H9 (cell line): ENCODE data around the gene LIN28B. TPM values are rescaled to one million over a fixed set of nuclear protein-coding genes. Genes with fewer than 3 reads are reported as not detected.

ENCODE experiments used
- DNase-seq: peaks from one replicate; pipeline ENCODE4 v3.0.0-alpha.2; 2017
- H2AFZ ChIP-seq: one replicate; pipeline ENCODE4 v1.6.1; 2013; ENCODE audit warnings: mild to moderate bottlenecking, low read length, control low read depth, moderate library complexity
- H2AK5ac ChIP-seq: 2 replicates; pipeline ENCODE4 v1.6.1; 2013; ENCODE audit warnings: low read length, control low read depth, mixed read lengths; ENCODE audit not compliant: insufficient read length
- H2BK120ac ChIP-seq: one replicate; pipeline ENCODE4 v1.6.1; 2013; ENCODE audit warnings: low read depth, mild to moderate bottlenecking, low read length, control low read depth, inconsistent platforms; ENCODE audit not compliant: poor library complexity, severe bottlenecking
- H2BK12ac ChIP-seq: 2 replicates; pipeline ENCODE4 v1.6.1; 2013; ENCODE audit warnings: low read length, control low read depth, mixed read lengths, low read depth; ENCODE audit not compliant: insufficient read length
- H2BK15ac ChIP-seq: 2 replicates; pipeline ENCODE4 v1.6.1; 2013; ENCODE audit warnings: low read depth, low read length, control low read depth
- H2BK20ac ChIP-seq: one replicate; pipeline ENCODE4 v1.6.1; 2013; ENCODE audit warnings: low read depth, mild to moderate bottlenecking, low read length, control low read depth, inconsistent platforms; ENCODE audit not compliant: poor library complexity, severe bottlenecking
- H2BK5ac ChIP-seq: 2 replicates; pipeline ENCODE4 v1.6.1; 2013; ENCODE audit warnings: low read length, control low read depth, mixed read lengths; ENCODE audit not compliant: insufficient read length
- H3K14ac ChIP-seq: 2 replicates; pipeline ENCODE4 v1.6.1; 2013; ENCODE audit warnings: low read length, control low read depth; ENCODE audit not compliant: insufficient read depth
- H3K18ac ChIP-seq: 2 replicates; pipeline ENCODE4 v1.6.1; 2013; ENCODE audit warnings: low read depth, mild to moderate bottlenecking, mixed read lengths, low read length, control low read depth; ENCODE audit not compliant: insufficient read length
- H3K23ac ChIP-seq: 2 replicates; pipeline ENCODE4 v1.6.1; 2013; ENCODE audit warnings: low read length, control low read depth, mixed read lengths, low read depth; ENCODE audit not compliant: insufficient read length
- H3K23me2 ChIP-seq: 2 replicates; pipeline ENCODE4 v1.6.1; 2013; ENCODE audit warnings: low read depth, mild to moderate bottlenecking, mixed read lengths, low read length, control low read depth; ENCODE audit not compliant: insufficient read length, poor library complexity, severe bottlenecking
- H3K27ac ChIP-seq: 2 replicates; pipeline ENCODE4 v1.5.1; 2013; ENCODE audit warnings: low read length, control low read depth, mixed read lengths, low read depth; ENCODE audit not compliant: insufficient read length
- H3K27me3 ChIP-seq: 2 replicates; pipeline ENCODE4 v1.6.1; 2013; ENCODE audit warnings: low read length, control low read depth, inconsistent platforms; ENCODE audit not compliant: insufficient read depth
- H3K4ac ChIP-seq: 2 replicates; pipeline ENCODE4 v1.6.1; 2013; ENCODE audit warnings: low read depth, mild to moderate bottlenecking, control low read depth, inconsistent platforms, low read length, moderate library complexity
- H3K4me1 ChIP-seq: 2 replicates; pipeline ENCODE4 v1.6.1; 2013; ENCODE audit warnings: low read length, control low read depth, inconsistent platforms; ENCODE audit not compliant: insufficient read depth
- H3K4me2 ChIP-seq: 2 replicates; pipeline ENCODE4 v1.6.1; 2013; ENCODE audit warnings: low read length, control low read depth, mixed read lengths; ENCODE audit not compliant: insufficient read length, insufficient read depth
- H3K56ac ChIP-seq: 2 replicates; pipeline ENCODE4 v1.6.1; 2013; ENCODE audit warnings: low read depth, mild to moderate bottlenecking, mixed read lengths, low read length, control low read depth; ENCODE audit not compliant: insufficient read length
- H3K79me1 ChIP-seq: 2 replicates; pipeline ENCODE4 v1.6.1; 2013; ENCODE audit warnings: low read depth, mild to moderate bottlenecking, moderate library complexity, low read length, control low read depth, inconsistent platforms; ENCODE audit not compliant: insufficient read depth, poor library complexity, severe bottlenecking
- H3K79me2 ChIP-seq: 2 replicates; pipeline ENCODE4 v1.6.1; 2013; ENCODE audit warnings: low read length, control low read depth, inconsistent platforms; ENCODE audit not compliant: insufficient read depth
- H3K9ac ChIP-seq: 2 replicates; pipeline ENCODE4 v1.6.1; 2013; ENCODE audit warnings: low read length, control low read depth, mixed read lengths; ENCODE audit not compliant: insufficient read length; ENCODE audit errors: extremely low read depth
- H3K9me3 ChIP-seq: one replicate; pipeline ENCODE4 v1.6.1; 2013; ENCODE audit warnings: low read depth, low read length, inconsistent platforms; ENCODE audit not compliant: control insufficient read depth
- H3T11ph ChIP-seq: one replicate; pipeline ENCODE4 v1.6.1; 2013; ENCODE audit warnings: mild to moderate bottlenecking, low read length, control low read depth, inconsistent platforms
- H4K20me1 ChIP-seq: one replicate; pipeline ENCODE4 v1.6.1; 2013; ENCODE audit not compliant: control insufficient read depth, insufficient read length, insufficient read depth
- H4K5ac ChIP-seq: 2 replicates; pipeline ENCODE4 v1.6.1; 2013; ENCODE audit warnings: low read depth, mild to moderate bottlenecking, mixed read lengths, low read length, control low read depth; ENCODE audit not compliant: insufficient read length
- H4K8ac ChIP-seq: replicated peaks from 2 replicates; pipeline ENCODE4 v1.6.1; 2013; ENCODE audit warnings: low read length, control low read depth, mixed read lengths, low read depth; ENCODE audit not compliant: insufficient read length
- H4K91ac ChIP-seq: 2 replicates; pipeline ENCODE4 v1.6.1; 2013; ENCODE audit warnings: low read depth, mild to moderate bottlenecking, moderate library complexity, mixed read lengths, low read length, control low read depth; ENCODE audit not compliant: insufficient read length
- H3K27ac Mint-ChIP-seq, 3 experiments: 2 replicates in 2 of 3; 3 replicates in 1 of 3; pipeline ENCODE4 v1.8.0; 2020 to 2021; ENCODE audit warnings: mixed read lengths in 3 of 3, mild to moderate bottlenecking in 1 of 3, moderate library complexity in 1 of 3
- H3K27me3 Mint-ChIP-seq: 2 replicates; pipeline ENCODE4 v1.8.0; 2021; ENCODE audit warnings: low read depth, mild to moderate bottlenecking, moderate library complexity, mixed read lengths
- H3K36me3 Mint-ChIP-seq, 3 experiments: 2 replicates in 2 of 3; 3 replicates in 1 of 3; pipeline ENCODE4 v1.8.0; 2020 to 2021; ENCODE audit warnings: low read depth in 3 of 3, mixed read lengths in 3 of 3; ENCODE audit not compliant: insufficient read depth in 1 of 3
- H3K4me1 Mint-ChIP-seq, 2 experiments: 2 replicates each; pipeline ENCODE4 v1.8.0; 2020; ENCODE audit warnings: mixed read lengths in 2 of 2
- H3K4me3 Mint-ChIP-seq, 2 experiments: 2 replicates in 1 of 2; 3 replicates in 1 of 2; pipeline ENCODE4 v1.8.0; 2020 to 2021; ENCODE audit warnings: mild to moderate bottlenecking in 2 of 2, mixed read lengths in 2 of 2, moderate library complexity in 1 of 2
- H3K9me3 Mint-ChIP-seq, 2 experiments: 2 replicates in 1 of 2; 3 replicates in 1 of 2; pipeline ENCODE4 v1.8.0; 2020; ENCODE audit warnings: mild to moderate bottlenecking in 2 of 2, mixed read lengths in 2 of 2, moderate library complexity in 1 of 2
- WGBS: extraction: QIAGEN DNeasy Blood & Tissue Kit; methylation state at CpG from one replicate; pipeline ENCODE4 v1.1.7; 2013; ENCODE audit warnings: missing lambda C conversion rate, low lambda C conversion rate, mixed read lengths; ENCODE audit not compliant: insufficient read length; ENCODE audit errors: extremely low coverage; 5-methylcytosine and 5-hydroxymethylcytosine counted together
- total RNA-seq: library from RNA; stranded (reverse); gene quantifications from 2 replicates; pipeline ENCODE4 v1.2.1, GENCODE V29; 2021
- TF ChIP-seq, protein P1 (sequence below): fragments of 200-600 bp; sonication (generic); conservative IDR thresholded peaks from 3 replicates; pipeline ENCODE4 v1.8.0; 2021; ENCODE audit warnings: antibody characterized with exemption, mild to moderate bottlenecking

Gene LIN28B
- total RNA-seq, 1 experiment from 2014 or later, result 110 TPM

DNA sequence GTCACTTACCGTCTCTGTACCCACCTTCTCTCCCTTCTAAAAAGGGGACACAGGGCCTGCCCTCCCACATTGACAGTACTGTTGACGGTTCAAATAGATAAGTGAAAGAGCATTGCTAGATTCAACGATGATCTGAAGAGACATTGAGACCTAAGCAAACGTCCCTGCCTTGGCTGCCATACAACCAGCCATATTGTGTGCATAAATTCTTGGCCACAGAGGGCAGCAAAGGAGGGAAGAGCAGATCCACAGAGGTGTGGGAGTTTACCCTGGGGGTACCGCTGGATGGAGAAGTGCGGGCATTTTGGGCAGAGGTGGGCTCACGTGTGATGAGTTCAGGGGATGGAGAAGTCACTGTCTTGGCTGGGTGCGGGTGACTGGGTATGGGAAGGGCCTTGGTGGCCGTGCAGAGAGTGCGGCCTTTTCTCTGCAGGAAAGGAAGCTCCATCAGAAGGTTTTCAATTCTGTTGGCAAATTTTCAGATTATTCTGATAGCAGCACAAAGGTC lies 137.3 kb downstream of the LIN28B start:
- Mint-ChIP-seq H3K9me3 (no peaks in the 10 kb centered on the region), H3K4me1 (no peaks in the 10 kb centered on the region), H3K27me3 (no peaks in the 10 kb centered on the region; the same call in 1 of the 2 replicates), H3K4me3 (no peak overlapping the region), H3K27ac (peak overlapping the region in 1 of 3 experiments; percentile 27; a peak in 1 of 7 replicates), H3K36me3 (0 out of 7 replicates have a peak, but pooled peaks cover 0 to under 1% (median 0%) of the 10 kb centered on the region in 3 experiments)
- H3K27me3 ChIP-seq, result no peaks in the 10 kb centered on the region
- no CpG with 5 or more reads among the region's 10 CpGs for WGBS
- no peaks in the 10 kb centered on the region for H3K79me1 ChIP-seq
- no peaks in the 10 kb centered on the region for H3K79me2 ChIP-seq
- H3K9ac ChIP-seq, result no peak overlapping the region
- H3K56ac ChIP-seq, result no peak overlapping the region
- no peak overlapping the region for H3K18ac ChIP-seq
- no peak overlapping the region for H3K14ac ChIP-seq
- no peak overlapping the region for H4K5ac ChIP-seq
- H2AFZ ChIP-seq, result no peak overlapping the region
- no peak overlapping the region for H4K91ac ChIP-seq
- no peak overlapping the region for H2BK12ac ChIP-seq
- no peak overlapping the region for H2BK120ac ChIP-seq
- no peaks in the 10 kb centered on the region for H4K20me1 ChIP-seq
- no peak overlapping the region for H2BK5ac ChIP-seq
- no peak for DNase-seq
- no peak overlapping the region for H3K23ac ChIP-seq
- no peak overlapping the region for H3K4ac ChIP-seq
- H4K8ac ChIP-seq, result no peak overlapping the region
- no peak overlapping the region for H2BK15ac ChIP-seq
- H2AK5ac ChIP-seq, result no peak overlapping the region
- no peaks in the 10 kb centered on the region for H3K9me3 ChIP-seq
- H2BK20ac ChIP-seq, result no peak overlapping the region
- H3T11ph ChIP-seq, result no peak overlapping the region
- TF ChIP-seq, protein P1, sequence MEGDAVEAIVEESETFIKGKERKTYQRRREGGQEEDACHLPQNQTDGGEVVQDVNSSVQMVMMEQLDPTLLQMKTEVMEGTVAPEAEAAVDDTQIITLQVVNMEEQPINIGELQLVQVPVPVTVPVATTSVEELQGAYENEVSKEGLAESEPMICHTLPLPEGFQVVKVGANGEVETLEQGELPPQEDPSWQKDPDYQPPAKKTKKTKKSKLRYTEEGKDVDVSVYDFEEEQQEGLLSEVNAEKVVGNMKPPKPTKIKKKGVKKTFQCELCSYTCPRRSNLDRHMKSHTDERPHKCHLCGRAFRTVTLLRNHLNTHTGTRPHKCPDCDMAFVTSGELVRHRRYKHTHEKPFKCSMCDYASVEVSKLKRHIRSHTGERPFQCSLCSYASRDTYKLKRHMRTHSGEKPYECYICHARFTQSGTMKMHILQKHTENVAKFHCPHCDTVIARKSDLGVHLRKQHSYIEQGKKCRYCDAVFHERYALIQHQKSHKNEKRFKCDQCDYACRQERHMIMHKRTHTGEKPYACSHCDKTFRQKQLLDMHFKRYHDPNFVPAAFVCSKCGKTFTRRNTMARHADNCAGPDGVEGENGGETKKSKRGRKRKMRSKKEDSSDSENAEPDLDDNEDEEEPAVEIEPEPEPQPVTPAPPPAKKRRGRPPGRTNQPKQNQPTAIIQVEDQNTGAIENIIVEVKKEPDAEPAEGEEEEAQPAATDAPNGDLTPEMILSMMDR, result peak; percentile 32; the same call in 1 of the 3 replicates
- no peak overlapping the region for H3K27ac ChIP-seq
- no peaks in the 10 kb centered on the region for H3K4me1 ChIP-seq
- H3K4me2 ChIP-seq, result no peak overlapping the region
- no peaks in the 10 kb centered on the region for H3K23me2 ChIP-seq
